ENCODE results near the gene PRDM15.

Gene PRDM15

DNA sequence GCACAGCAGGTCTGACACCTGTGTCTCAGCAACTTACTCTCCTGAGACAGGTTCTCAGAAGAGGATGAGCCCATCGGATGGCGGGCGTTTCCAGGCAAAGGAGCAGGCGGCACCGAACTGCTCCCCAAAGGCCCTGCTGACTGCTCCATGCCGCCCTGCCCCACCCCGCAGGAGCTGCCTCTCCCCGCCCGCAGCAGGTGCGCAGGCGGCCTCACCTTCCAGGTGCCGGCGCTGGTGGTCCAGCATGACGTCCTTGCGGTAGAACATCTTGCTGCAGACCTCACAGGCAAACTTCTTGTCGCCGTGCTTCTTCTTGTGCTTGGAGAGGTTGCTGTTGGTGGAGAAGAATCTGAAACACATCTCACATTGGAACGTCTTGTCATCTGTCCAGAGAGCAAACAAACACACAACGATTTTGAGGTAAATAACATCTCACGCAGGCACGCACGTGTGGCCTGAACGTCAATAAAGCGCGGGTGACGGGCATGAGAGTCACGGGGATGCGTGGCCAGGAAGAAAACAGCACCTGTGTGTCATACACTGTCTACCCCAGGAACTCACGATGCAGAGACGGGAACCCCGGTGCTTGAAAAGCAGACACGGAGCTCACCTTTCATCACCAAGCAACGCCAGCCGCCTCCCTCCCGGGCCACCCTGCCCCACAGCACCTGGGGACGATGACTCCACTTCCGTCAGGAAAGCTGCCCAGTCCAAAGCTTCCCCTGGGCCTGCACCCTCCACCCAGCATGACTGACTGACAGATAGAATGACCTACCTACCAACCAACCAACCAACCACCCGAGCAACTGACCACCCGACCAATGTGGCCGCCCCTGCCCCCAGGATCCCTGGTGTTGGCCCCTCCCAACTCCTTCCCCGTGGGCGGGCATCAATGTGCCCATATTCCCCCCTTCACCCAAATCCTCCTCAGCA, 50.9 kb downstream of the PRDM15 start:
- Histone ChIP-seq H3K9me2 (replicated peaks; ENCODE audit: low read depth, low read length) (no peaks in the 10 kb centered on the region), H2AFZ (ENCODE audit: low read length) (no peak overlapping the region), H3K4me3 (ENCODE audit: low read length, poor library complexity, severe bottlenecking) (no peak overlapping the region), H3K27me3 (ENCODE audit: insufficient read depth, low read length, poor library complexity, severe bottlenecking) (no peaks in the 10 kb centered on the region), H3F3A (ENCODE audit: low read depth) (no peaks in the 10 kb centered on the region), H3K9me3 (ENCODE audit: insufficient read depth, low read depth, low read length) (no peaks in the 10 kb centered on the region), H3K4me1 (ENCODE audit: insufficient read depth, low read length, poor library complexity, severe bottlenecking) (no peaks in the 10 kb centered on the region), H3K36me3 (ENCODE audit: insufficient read depth, low read length) (peaks cover 31% of the 10 kb centered on the region; the same call in 1 of the 2 replicates), H3K4me2 (ENCODE audit: low read depth, low read length, poor library complexity, severe bottlenecking) (no peak overlapping the region), H4K20me1 (ENCODE audit: insufficient read depth, low read length, poor library complexity, severe bottlenecking) (no peaks in the 10 kb centered on the region), H3K79me2 (ENCODE audit: insufficient read depth, low read length) (no peaks in the 10 kb centered on the region), H3K9ac (ENCODE audit: low read depth, low read length, poor library complexity, severe bottlenecking) (no peak overlapping the region)
- TF ChIP-seq, protein P1, sequence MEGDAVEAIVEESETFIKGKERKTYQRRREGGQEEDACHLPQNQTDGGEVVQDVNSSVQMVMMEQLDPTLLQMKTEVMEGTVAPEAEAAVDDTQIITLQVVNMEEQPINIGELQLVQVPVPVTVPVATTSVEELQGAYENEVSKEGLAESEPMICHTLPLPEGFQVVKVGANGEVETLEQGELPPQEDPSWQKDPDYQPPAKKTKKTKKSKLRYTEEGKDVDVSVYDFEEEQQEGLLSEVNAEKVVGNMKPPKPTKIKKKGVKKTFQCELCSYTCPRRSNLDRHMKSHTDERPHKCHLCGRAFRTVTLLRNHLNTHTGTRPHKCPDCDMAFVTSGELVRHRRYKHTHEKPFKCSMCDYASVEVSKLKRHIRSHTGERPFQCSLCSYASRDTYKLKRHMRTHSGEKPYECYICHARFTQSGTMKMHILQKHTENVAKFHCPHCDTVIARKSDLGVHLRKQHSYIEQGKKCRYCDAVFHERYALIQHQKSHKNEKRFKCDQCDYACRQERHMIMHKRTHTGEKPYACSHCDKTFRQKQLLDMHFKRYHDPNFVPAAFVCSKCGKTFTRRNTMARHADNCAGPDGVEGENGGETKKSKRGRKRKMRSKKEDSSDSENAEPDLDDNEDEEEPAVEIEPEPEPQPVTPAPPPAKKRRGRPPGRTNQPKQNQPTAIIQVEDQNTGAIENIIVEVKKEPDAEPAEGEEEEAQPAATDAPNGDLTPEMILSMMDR (conservative IDR thresholded peaks at IDR 0.05; ENCODE audit: low read length), result no peak
- TF ChIP-seq EZH2phosphoT487 (IDR thresholded peaks at IDR 0.05; ENCODE audit: borderline replicate concordance), result no peak

GRCh38 chr21:41825881-41826280, 53.3 kb downstream of the PRDM15 start:
- no peak overlapping the region for H3K9ac ChIP-seq (ENCODE audit: low read depth, low read length, poor library complexity, severe bottlenecking)
- H3K4me1 ChIP-seq (ENCODE audit: insufficient read depth, low read length, poor library complexity, severe bottlenecking), result no peaks in the 10 kb centered on the region
- no peaks in the 10 kb centered on the region for H4K20me1 ChIP-seq (ENCODE audit: insufficient read depth, low read length, poor library complexity, severe bottlenecking)
- H3K79me2 ChIP-seq (ENCODE audit: insufficient read depth, low read length), result no peaks in the 10 kb centered on the region
- no peak overlapping the region for H3K4me3 ChIP-seq (ENCODE audit: low read length, poor library complexity, severe bottlenecking)
- no peaks in the 10 kb centered on the region for H3K9me2 ChIP-seq (replicated peaks; ENCODE audit: low read depth, low read length)
- no peaks in the 10 kb centered on the region for H3K9me3 ChIP-seq (ENCODE audit: insufficient read depth, low read depth, low read length)
- no peaks in the 10 kb centered on the region for H3F3A ChIP-seq (ENCODE audit: low read depth)
- H3K27me3 ChIP-seq (ENCODE audit: insufficient read depth, low read length, poor library complexity, severe bottlenecking), result no peaks in the 10 kb centered on the region
- no peak overlapping the region for H2AFZ ChIP-seq (ENCODE audit: low read length)
- H3K36me3 ChIP-seq (ENCODE audit: insufficient read depth, low read length), result peaks cover 27% of the 10 kb centered on the region; the same call in 1 of the 2 replicates
- TF ChIP-seq, protein P1 (conservative IDR thresholded peaks at IDR 0.05; ENCODE audit: low read length), result no peak
- no peak for TF ChIP-seq EZH2phosphoT487 (IDR thresholded peaks at IDR 0.05; ENCODE audit: borderline replicate concordance)
- no peak overlapping the region for H3K4me2 ChIP-seq (ENCODE audit: low read depth, low read length, poor library complexity, severe bottlenecking)

DNA sequence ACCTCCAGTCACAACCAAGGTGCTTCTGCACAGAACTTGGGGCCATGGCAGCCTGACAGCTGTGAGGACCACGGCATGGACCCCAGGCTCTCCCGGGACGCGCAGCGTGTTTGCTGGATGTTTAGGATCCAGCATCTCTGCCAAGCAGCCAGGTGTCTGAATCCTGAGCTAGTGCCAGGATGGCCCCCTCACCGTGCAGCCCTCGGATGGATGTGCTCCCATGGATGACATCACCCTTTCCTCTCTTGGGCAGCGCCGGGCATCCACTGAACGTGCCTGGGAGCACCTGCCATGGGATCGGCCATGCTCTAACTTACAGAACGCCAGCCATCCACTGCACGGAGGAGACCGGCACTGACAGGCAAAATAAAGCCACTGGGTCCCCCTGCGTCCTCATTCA, 53.9 kb downstream of the PRDM15 start:
- Histone ChIP-seq H3K9me2 (replicated peaks; ENCODE audit: low read depth, low read length) (no peaks in the 10 kb centered on the region), H3F3A (ENCODE audit: low read depth) (no peaks in the 10 kb centered on the region), H3K9me3 (ENCODE audit: insufficient read depth, low read depth, low read length) (no peaks in the 10 kb centered on the region), H3K36me3 (ENCODE audit: insufficient read depth, low read length) (peaks cover 27% of the 10 kb centered on the region; the same call in 1 of the 2 replicates), H3K79me2 (ENCODE audit: insufficient read depth, low read length) (no peaks in the 10 kb centered on the region), H4K20me1 (ENCODE audit: insufficient read depth, low read length, poor library complexity, severe bottlenecking) (no peaks in the 10 kb centered on the region), H3K27me3 (ENCODE audit: insufficient read depth, low read length, poor library complexity, severe bottlenecking) (no peaks in the 10 kb centered on the region), H3K9ac (ENCODE audit: low read depth, low read length, poor library complexity, severe bottlenecking) (no peak overlapping the region), H3K4me2 (ENCODE audit: low read depth, low read length, poor library complexity, severe bottlenecking) (no peak overlapping the region), H2AFZ (ENCODE audit: low read length) (no peak overlapping the region), H3K4me1 (ENCODE audit: insufficient read depth, low read length, poor library complexity, severe bottlenecking) (no peaks in the 10 kb centered on the region), H3K4me3 (ENCODE audit: low read length, poor library complexity, severe bottlenecking) (no peak overlapping the region)
- TF ChIP-seq, protein P1 (conservative IDR thresholded peaks at IDR 0.05; ENCODE audit: low read length), result no peak
- no peak for TF ChIP-seq EZH2phosphoT487 (IDR thresholded peaks at IDR 0.05; ENCODE audit: borderline replicate concordance)
